GM19455 (cell line): ENCODE measurements around the gene CRHR1.

Experiments used
- ATAC-seq: cut with Tn5 transposase; IDR thresholded peaks from one replicate; pipeline ENCODE4 v1.9.1; 2021; ENCODE audit not compliant: unreplicated experiment

CRHR1 gene

GRCh38 chr17:45788057-45788456 lies 3.9 kb downstream of the CRHR1 start:
- ATAC-seq: no peak

GRCh38 chr17:45789874-45790273 lies 5.8 kb downstream of the CRHR1 start:
- no peak for ATAC-seq

- no peak for ATAC-seq
Measured at GRCh38 chr17:45790296-45790922, 6.3 kb downstream of the CRHR1 start.

GRCh38 chr17:45791041-45791582 lies 7.0 kb downstream of the CRHR1 start:
- ATAC-seq: no peak

GRCh38 chr17:45791935-45792334 lies 7.8 kb downstream of the CRHR1 start:
- ATAC-seq: no peak

GRCh38 chr17:45792437-45792836 lies 8.3 kb downstream of the CRHR1 start:
- ATAC-seq: no peak

GRCh38 chr17:45792995-45793755 lies 9.1 kb downstream of the CRHR1 start:
- no peak for ATAC-seq

- ATAC-seq: no peak
Measured at GRCh38 chr17:45793999-45794540, 9.9 kb downstream of the CRHR1 start.

- ATAC-seq: no peak
Measured at GRCh38 chr17:45794840-45795239, 10.7 kb downstream of the CRHR1 start.

- no peak for ATAC-seq
Measured at GRCh38 chr17:45800816-45801215, 16.7 kb downstream of the CRHR1 start.

GRCh38 chr17:45801421-45801820 lies 17.3 kb downstream of the CRHR1 start:
- no peak for ATAC-seq

- no peak for ATAC-seq
Measured at GRCh38 chr17:45808845-45809244, 24.7 kb downstream of the CRHR1 start.

- no peak for ATAC-seq
Measured at GRCh38 chr17:45809499-45809898, 25.4 kb downstream of the CRHR1 start.

GRCh38 chr17:45812102-45812501 lies 28.0 kb downstream of the CRHR1 start:
- no peak for ATAC-seq

- ATAC-seq: no peak
Measured at GRCh38 chr17:45813048-45813725, 29.1 kb downstream of the CRHR1 start.

GRCh38 chr17:45814622-45815606 lies 30.8 kb downstream of the CRHR1 start:
- no peak for ATAC-seq

- no peak for ATAC-seq
Measured at GRCh38 chr17:45815752-45816151, 31.6 kb downstream of the CRHR1 start.

GRCh38 chr17:45818041-45818440 lies 33.9 kb downstream of the CRHR1 start:
- no peak for ATAC-seq

- no peak for ATAC-seq
Measured at GRCh38 chr17:45818699-45819098, 34.6 kb downstream of the CRHR1 start.

GRCh38 chr17:45819632-45820031 lies 35.5 kb downstream of the CRHR1 start:
- no peak for ATAC-seq
